Brain microvascular endothelial cell (primary cell): ENCODE measurements around the gene GTPBP1.

Source experiments
- DNase-seq: peaks from one replicate; pipeline ENCODE4 v3.0.0-alpha.2; 2020
- H3K27ac ChIP-seq: fragments of 250-450 bp; sonication (Bioruptor Pico); 2 replicates; pipeline ENCODE4 v1.5.1; 2020; ENCODE audit warnings: mild to moderate bottlenecking, moderate library complexity
- H3K27me3 ChIP-seq: fragments of 250-450 bp; sonication (Bioruptor Pico); replicated peaks from 2 replicates; pipeline ENCODE4 v1.5.1; 2020; ENCODE audit warnings: mild to moderate bottlenecking
- H3K36me3 ChIP-seq: fragments of 250-450 bp; sonication (Bioruptor Pico); replicated peaks from 2 replicates; pipeline ENCODE4 v1.5.1; 2020; ENCODE audit warnings: mild to moderate bottlenecking
- H3K4me3 ChIP-seq: 2 replicates; pipeline ENCODE4 v1.5.1; 2011; ENCODE audit warnings: low read depth, mild to moderate bottlenecking, control low read depth, low read length, moderate library complexity
- CTCF ChIP-seq: IDR thresholded peaks from 2 replicates; pipeline ENCODE4 v1.5.1; 2011; ENCODE audit warnings: low read depth, mild to moderate bottlenecking, moderate library complexity, low read length, control low read depth, inconsistent platforms; ENCODE audit errors: missing control alignments
- in situ Hi-C: cut with HindIII; loops from 2 replicates; pipeline ENCODE4 v1.10.0; 2017; ENCODE audit warnings: low sequenced_read_pairs, low pct_ligation_motif_present

The GTPBP1 gene

GRCh38 chr22:38744981-38745380 lies 39.2 kb downstream of the GTPBP1 start:
- H3K36me3 ChIP-seq: peaks cover 54% of the 10 kb centered on the region
- in situ Hi-C loops: no loop called here
- H3K27ac ChIP-seq: no peak overlapping the region
- TF ChIP-seq CTCF: no peak
- no peaks in the 10 kb centered on the region for H3K27me3 ChIP-seq
- no peak for DNase-seq
- no peak overlapping the region for H3K4me3 ChIP-seq

- Histone ChIP-seq H3K27me3 (no peaks in the 10 kb centered on the region), H3K27ac (no peak overlapping the region), H3K4me3 (no peak overlapping the region), H3K36me3 (peaks cover 56% of the 10 kb centered on the region)
- DNase-seq: no peak
- TF ChIP-seq CTCF: no peak
- in situ Hi-C loops: no loop called here
Measured at GRCh38 chr22:38745676-38746460, 40.1 kb downstream of the GTPBP1 start.

GRCh38 chr22:38748487-38749136 lies 42.9 kb downstream of the GTPBP1 start:
- no peaks in the 10 kb centered on the region for H3K27me3 ChIP-seq
- no peak for DNase-seq
- no peak overlapping the region for H3K4me3 ChIP-seq
- in situ Hi-C loops: no loop called here
- H3K36me3 ChIP-seq: peaks cover 45% of the 10 kb centered on the region
- no peak for TF ChIP-seq CTCF
- no peak overlapping the region for H3K27ac ChIP-seq

- TF ChIP-seq CTCF: no peak
- Histone ChIP-seq H3K36me3 (peaks cover 39% of the 10 kb centered on the region), H3K27me3 (no peaks in the 10 kb centered on the region), H3K4me3 (no peak overlapping the region), H3K27ac (no peak overlapping the region)
- DNase-seq: no peak
- in situ Hi-C loops: no loop called here
Measured at GRCh38 chr22:38750104-38750503, 44.4 kb downstream of the GTPBP1 start.

- Histone ChIP-seq H3K4me3 (no peak overlapping the region), H3K36me3 (peaks cover 37% of the 10 kb centered on the region), H3K27me3 (no peaks in the 10 kb centered on the region), H3K27ac (no peak overlapping the region)
- TF ChIP-seq CTCF: no peak
- in situ Hi-C loops: no loop called here
- no peak for DNase-seq
Measured at GRCh38 chr22:38750638-38751037, 44.9 kb downstream of the GTPBP1 start.

- Histone ChIP-seq H3K27me3 (no peaks in the 10 kb centered on the region), H3K4me3 (no peak overlapping the region), H3K36me3 (peaks cover 37% of the 10 kb centered on the region), H3K27ac (no peak overlapping the region)
- in situ Hi-C loops: no loop called here
- TF ChIP-seq CTCF: no peak
- no peak for DNase-seq
Measured at GRCh38 chr22:38751066-38751421, 45.3 kb downstream of the GTPBP1 start.
